Forelimb muscle (tissue), 1 donor: Measurements from ENCODE around the gene CGREF1. TPM values are rescaled to one million over a fixed set of nuclear protein-coding genes. Genes with fewer than 3 reads are reported as not detected.
"Not testable (repeated sequence)": the region's sequence is repeated elsewhere in the genome, so short reads cannot be mapped to it uniquely, and the experiment has no call there.

Experiments
- DNase-seq: peaks from one replicate; pipeline ENCODE4 v3.0.0-alpha.2; 2013; ENCODE audit warnings: low read depth
- polyA plus RNA-seq: library from polyadenylated mRNA; unstranded; fragments of 120-200 nt; gene quantifications from one replicate; pipeline ENCODE4 v1.2.1, GENCODE V29; 2013; ENCODE audit not compliant: insufficient read length

The CGREF1 gene
- polyA plus RNA-seq, 1 donor = 1.0 TPM

DNA sequence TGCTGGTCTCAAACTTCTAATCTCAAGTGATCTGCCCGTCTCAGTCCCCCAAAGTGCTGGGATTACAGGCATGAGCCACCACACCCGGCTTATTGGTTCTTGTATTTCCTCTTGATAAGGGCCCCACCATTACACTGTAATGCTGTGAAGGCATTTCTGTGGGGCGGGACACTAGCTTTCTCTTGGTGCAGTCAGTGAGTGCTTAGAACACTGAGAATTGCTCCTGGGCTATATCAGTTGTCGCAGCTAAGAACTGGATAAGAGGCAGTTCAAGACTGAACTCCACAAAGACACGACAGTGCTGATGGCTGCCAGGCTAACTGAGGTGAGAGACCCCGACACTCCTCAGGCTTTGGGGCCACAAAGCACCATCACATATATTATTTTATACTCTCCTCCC, 30.3 kb downstream of the CGREF1 start:
- no peak for DNase-seq

DNA sequence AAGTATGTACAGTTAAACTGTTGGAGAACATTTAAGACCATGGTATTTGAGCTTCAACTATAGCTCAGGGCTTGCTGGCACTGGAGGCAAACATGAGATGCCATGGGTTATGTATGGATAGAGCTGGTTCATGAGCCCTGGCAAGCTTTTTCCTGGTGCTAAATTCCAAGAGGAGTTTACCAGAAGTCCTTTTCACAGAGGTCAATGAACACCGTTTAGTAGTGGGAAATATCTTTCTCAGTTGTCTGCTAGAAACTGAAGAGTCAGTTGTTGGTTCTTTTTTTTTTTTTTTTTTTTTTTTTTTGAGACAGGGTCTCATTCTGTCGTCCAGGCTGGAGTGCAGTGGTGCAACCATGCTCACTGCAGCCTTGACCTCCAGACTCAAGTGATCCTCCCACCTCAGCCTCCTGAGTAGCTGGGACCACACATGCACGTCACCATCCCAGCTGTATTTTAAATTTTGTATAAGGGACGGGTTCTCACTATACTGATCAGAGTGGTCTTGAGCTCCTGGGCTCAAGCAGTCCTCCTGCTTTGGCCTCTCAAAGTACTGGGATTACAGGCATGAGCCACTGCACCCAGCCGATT, 31.0 kb downstream of the CGREF1 start:
- DNase-seq = no peak

DNA sequence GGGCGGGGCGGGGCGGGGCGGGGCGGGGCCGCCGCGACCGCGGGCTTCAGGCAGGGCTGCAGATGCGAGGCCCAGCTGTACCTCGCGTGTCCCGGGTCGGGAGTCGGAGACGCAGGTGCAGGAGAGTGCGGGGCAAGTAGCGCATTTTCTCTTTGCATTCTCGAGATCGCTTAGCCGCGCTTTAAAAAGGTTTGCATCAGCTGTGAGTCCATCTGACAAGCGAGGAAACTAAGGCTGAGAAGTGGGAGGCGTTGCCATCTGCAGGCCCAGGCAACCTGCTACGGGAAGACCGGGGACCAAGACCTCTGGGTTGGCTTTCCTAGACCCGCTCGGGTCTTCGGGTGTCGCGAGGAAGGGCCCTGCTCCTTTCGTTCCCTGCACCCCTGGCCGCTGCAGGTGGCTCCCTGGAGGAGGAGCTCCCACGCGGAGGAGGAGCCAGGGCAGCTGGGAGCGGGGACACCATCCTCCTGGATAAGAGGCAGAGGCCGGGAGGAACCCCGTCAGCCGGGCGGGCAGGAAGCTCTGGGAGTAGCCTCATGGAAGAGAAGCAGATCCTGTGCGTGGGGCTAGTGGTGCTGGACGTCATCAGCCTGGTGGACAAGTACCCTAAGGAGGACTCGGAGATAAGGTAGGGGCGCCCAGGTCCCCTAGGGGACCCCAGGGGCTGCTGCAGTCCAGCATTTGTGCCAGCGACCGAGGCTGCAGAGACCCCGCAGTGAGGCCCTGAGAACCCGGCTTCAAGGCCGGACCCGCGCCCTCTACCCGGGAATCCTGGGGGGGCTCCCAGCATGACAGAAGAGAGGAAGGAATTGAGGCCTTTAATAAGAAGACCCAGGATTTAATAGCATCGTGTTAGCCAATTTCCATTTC, 32.0 kb downstream of the CGREF1 start, which contains the start of gene KHK:
KHK (plus strand) TSS at position 49 of the 870 bp plus-strand sequence; CDS start at position 537, 488 bp downstream.
- DNase-seq = no peak

DNA sequence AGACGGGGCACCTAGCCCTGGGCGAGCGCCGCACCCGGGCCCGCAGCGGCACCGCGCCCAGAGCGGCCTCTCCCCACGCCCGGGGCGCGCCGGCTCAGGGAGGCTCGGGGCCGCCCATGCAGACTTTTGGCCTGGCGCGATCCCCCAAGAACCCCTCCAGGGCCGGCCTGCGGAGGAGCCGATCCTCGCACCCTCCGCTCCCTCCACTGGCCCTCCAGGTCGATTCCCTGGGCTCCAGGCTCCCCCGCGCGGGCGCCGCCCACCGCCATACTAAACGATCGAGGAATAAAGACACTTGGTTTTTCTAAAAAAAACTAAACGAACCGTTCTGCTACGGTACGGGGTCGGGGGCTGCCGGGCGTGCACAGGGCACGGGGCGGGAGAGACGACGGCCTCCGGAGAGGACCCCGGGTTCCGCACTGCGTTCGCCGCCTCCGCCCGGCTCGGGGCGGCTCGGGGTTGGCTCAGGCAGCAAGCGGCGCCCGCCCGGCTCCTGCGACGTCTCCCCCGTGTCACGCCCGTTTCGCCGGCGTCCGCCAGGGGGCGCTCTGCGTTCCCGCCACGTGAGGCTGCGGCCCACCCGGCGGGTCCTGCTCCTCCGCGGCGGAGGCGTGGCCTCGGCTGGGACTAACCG, 32.7 kb downstream of the CGREF1 start:
- DNase-seq = peak; percentile 76

DNA sequence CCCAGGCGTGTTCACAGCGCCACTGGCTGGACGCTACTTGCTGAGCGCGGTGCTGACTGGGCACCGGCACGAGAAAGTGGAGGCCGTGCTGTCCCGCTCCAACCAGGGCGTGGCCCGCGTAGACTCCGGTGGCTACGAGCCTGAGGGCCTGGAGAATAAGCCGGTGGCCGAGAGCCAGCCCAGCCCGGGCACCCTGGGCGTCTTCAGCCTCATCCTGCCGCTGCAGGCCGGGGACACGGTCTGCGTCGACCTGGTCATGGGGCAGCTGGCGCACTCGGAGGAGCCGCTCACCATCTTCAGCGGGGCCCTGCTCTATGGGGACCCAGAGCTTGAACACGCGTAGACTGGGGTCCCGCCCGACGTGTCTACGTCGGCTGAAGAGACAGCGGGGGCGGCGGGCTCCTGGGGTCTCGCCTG, 33.2 kb downstream of the CGREF1 start:
- DNase-seq = no peak

DNA sequence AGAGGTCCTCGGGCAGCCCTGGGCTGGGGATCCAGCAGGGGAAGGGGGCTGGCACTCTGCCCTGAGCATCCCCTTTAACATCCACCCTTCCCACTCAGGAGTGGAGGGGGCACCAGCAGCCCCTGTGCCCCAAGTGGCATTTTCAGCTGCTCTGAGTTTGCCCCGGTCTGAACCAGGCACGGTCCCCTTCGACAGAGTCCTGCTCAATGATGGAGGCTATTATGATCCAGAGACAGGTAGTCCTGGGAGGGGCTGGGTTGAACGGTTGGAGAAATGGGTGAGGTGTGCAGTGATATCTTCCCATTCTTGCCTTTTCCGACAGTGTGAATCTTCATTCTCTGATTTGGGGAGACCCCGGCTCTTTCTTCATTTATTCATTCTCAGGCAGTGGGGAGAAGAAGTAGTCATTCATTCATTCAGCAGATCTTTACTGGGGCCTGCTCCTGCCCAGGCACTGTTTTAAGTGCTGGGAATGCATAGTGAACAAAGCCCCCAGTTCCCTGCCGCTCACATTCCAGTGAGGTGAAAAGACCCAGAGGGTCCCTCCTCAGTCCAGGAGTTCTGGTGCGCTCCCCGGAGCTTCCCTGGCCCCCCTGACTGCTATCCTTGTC, 33.8 kb downstream of the CGREF1 start:
- no peak for DNase-seq

DNA sequence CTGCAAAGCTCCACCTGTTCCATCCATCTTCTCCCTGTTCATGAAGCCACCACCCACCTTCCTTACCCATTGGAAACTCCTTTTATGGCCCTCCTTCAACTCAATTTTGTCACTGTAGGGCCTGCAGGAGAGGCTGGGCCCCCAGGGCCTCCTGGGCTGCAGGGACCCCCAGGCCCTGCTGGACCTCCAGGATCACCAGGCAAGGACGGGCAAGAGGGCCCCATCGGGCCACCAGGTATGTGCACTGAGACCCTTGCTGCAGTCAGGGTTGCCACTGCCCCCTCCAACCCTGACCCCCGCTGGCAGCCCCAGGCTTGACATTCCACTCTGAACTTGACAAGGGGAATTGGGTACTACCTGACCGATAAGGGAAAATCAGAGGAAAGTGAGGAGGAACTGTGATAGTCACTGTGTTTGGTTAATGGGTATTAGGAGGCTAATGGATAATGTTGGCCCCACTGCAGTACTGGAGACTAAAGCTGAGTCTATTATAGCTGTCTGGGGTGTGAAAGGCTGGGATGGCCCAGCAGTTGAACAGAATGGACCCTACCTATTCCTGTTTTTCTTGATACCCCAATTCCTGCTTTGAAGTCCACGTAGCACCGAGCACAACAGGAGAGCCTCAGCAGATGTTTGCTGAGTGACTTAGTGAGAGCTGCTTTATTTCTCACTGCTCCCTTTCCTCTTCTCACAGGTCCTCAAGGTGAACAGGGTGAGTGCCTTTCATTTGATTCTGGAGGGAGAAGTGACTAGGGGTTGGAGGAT, 34.4 kb downstream of the CGREF1 start:
- no peak for DNase-seq

DNA sequence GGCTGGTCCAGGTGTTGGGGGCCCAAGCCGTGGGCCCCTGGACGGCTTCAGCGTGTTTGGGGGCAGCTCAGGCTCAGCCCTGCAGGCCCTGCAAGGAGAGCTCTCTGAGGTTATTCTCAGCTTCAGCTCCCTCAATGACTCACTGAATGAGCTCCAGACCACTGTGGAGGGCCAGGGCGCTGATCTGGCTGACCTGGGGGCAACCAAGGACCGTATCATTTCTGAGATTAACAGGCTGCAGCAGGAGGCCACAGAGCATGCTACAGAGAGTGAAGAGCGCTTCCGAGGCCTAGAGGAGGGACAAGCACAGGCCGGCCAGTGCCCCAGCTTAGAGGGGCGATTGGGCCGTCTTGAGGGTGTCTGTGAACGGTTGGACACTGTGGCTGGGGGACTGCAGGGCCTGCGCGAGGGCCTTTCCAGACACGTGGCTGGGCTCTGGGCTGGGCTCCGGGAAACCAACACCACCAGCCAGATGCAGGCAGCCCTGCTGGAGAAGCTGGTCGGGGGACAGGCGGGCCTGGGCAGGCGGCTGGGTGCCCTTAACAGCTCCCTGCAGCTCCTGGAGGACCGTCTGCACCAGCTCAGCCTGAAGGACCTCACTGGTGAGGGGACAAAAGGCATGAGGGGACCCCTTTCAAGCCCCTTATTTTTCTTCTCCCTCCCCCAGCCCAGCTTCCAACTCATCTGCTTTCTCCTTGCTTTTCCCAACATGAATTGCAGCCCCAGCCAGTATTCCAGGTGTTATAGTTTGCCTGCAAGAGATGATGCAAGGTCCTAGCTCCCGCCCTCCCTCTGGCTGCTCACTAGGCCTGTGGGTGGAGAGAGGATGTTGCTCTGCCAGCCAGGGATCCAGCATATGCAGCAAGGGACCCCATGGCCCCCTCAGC, 35.3 kb downstream of the CGREF1 start:
- DNase-seq = no peak

DNA sequence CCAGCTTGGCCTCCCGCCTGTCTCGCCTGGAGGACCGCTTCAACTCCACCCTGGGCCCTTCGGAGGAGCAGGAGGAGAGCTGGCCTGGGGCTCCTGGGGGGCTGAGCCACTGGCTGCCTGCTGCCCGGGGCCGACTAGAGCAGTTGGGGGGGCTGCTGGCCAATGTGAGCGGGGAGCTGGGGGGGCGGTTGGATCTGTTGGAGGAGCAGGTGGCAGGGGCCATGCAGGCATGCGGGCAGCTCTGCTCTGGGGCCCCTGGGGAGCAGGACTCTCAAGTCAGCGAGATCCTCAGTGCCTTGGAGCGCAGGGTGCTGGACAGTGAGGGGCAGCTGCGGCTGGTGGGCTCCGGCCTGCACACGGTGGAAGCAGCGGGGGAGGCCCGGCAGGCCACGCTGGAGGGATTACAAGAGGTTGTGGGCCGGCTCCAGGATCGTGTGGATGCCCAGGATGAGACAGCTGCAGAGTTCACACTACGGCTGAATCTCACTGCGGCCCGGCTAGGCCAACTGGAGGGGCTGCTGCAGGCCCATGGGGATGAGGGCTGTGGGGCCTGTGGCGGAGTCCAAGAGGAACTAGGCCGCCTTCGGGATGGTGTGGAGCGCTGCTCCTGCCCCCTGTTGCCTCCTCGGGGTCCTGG, 36.0 kb downstream of the CGREF1 start:
- no peak for DNase-seq

DNA sequence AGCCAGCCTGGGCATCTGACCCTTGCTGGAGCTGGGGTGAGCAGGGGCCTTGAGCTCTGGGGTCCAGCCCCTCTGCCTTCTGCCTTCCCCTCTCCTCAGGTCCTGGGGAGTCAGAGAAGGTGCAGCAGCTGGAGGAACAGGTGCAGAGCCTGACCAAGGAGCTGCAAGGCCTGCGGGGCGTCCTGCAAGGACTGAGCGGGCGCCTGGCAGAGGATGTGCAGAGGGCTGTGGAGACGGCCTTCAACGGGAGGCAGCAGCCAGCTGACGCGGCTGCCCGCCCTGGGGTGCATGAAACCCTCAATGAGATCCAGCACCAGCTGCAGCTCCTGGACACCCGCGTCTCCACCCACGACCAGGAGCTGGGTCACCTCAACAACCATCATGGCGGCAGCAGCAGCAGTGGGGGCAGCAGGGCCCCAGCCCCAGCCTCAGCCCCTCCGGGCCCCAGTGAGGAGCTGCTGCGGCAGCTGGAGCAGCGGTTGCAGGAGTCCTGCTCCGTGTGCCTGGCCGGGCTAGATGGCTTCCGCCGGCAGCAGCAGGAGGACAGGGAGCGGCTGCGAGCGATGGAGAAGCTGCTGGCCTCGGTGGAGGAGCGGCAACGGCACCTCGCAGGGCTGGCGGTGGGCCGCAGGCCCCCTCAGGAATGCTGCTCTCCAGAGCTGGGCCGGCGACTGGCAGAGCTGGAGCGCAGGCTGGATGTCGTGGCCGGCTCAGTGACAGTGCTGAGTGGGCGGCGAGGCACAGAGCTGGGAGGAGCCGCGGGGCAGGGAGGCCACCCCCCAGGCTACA, 36.8 kb downstream of the CGREF1 start:
- DNase-seq = no peak

DNA sequence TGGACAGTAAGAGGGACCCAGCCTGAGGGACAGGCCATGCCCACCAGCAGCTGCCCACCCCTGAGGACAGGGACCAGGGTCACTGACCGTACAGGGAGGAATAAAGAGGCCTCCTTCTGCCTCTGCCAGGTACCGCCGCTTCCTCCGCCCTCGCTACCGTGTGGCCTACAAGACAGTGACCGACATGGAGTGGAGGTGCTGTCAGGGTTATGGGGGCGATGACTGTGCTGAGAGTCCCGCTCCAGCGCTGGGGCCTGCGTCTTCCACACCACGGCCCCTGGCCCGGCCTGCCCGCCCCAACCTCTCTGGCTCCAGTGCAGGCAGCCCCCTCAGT, 38.4 kb downstream of the CGREF1 start:
- no peak for DNase-seq

DNA sequence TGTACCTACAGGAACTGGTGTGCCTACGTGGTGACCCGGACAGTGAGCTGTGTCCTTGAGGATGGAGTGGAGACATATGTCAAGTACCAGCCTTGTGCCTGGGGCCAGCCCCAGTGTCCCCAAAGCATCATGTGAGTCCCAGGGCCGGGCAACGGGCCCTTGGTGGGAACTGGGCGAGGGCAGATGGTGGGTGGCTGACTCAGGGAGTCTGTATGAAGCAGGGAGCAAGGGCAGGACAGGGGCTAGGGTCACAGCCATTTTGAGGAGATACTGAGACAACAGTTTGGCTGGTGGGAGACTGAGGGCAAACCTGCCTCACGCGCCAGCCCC, 38.8 kb downstream of the CGREF1 start:
- no peak for DNase-seq

DNA sequence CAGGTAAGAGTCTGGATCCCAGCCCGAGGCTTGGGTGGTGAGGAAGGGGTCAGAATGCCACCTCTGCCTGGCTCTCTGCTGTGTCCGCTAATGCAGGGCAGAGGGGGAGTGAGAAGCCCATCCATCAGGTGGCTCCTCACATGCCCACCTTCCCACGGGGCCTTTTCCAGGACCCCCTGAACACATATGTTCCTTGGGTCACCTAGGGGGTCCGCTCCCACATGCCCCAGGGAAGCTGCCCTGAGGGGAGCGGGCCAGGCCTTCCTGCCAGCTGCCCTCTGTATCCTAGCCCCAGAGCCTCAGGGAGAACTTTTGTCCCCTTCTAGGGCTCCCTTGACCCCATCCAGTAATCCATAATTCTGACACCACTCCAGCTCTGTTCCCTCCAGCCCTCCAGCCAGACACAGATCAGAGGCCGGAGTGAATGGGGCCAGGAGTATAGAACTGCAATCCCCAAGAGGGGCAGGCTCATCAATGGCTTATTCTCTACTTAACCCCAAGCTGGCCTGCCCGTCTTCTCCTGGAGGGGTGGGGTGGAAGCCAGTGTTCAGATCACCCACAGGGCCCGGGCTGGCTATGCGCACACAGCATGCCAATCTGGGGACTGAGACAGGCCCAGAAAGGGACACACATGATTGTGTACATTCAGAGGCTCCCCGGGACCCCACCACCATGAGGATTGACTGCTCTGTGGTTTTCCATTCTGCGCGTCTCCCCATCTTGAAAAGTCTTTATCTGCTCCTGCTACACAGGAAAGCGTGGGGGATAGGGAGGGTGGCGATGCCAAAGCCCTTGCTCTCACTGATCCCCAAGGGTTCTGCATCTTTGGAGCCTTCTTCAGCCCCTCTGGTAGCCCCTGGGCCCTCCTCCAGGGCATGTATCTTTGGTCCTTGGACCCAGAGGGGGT, 39.4 kb downstream of the CGREF1 start:
- no peak for DNase-seq

DNA sequence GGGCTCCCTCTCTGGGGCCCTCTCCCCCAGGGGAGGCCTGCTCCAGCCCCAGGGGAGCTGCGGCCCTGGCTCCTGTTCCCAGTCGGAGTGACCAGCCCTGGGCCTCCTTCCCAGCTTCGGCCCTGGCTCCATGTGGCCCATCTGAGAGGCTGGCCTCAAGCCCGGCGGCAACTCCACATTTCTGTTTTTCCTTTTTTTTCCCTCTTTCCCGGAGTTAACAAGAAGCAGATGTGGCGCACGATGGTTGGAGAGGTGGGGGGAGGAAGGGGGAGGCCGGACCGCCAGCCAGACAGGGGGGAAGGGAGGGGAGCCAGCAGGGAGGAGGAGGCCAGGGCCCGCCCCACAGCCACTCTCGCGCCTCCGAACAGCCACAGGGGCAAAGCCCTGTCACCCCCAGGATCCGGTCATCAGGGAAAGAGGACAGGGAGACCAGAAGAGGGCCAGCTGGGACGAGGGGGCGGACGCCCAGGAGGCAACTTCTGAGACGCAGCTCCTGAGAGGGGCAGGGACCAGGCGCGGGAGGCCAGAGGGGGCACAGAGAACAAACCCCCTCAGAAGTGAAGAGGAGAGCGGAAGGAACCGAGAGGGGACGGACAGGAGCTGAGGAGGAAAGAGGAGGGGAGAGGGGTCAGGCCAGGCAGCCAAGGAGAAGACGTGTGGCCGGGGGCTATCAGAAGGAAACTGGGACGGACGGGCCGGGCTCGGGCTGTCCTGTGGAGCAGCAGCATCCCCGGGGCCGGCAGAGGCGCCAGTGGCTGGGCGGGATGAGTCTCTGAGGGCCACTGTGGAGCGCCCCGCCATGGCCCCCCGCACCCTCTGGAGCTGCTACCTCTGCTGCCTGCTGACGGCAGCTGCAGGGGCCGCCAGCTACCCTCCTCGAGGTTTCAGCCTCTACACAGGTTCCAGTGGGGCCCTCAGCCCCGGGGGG, 40.4 kb downstream of the CGREF1 start, which contains the start of gene EMILIN1:
EMILIN1 (plus strand) TSS at position 349 of the 928 bp plus-strand sequence; CDS start at position 800, 451 bp downstream.
- peak; percentile 90 for DNase-seq

DNA sequence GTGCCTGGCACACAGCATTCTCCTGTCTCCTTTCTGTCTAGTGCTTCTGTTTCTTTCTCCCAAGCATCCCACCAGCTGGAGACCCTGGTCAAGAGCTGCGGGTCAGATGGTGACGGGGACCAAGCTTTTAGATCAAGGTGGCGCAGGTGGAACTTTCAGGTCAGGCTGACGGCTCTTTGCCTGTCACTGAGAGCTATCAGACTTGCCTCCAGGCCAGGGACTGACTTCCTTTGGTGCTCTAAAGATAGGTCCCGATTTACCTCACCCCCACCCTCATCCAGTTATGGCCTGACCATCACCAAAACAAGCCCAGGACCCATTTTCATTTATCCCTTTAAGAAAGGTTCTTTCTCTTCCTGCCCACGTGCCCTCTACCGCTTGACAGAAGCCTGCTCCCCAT, 41.7 kb downstream of the CGREF1 start:
- no peak for DNase-seq

DNA sequence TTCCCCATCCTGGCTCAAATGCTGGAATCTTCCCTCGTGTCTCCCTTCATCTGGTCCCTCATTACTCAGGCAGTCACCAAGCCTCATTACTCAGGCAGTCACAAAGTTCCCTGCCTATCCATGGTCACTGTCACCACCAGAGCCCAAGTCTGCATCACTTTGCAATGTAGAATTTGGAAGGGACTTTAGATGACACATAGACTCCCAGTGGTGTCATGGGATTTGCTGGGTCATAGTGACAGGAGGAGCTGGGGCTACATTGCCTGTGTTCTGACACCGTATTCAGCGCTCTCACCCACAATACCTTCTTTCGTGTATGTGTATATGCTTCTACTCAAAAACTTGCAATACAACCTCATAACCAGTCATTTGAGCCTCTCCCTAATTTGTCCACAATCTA, 42.6 kb downstream of the CGREF1 start:
- DNase-seq = no peak

DNA sequence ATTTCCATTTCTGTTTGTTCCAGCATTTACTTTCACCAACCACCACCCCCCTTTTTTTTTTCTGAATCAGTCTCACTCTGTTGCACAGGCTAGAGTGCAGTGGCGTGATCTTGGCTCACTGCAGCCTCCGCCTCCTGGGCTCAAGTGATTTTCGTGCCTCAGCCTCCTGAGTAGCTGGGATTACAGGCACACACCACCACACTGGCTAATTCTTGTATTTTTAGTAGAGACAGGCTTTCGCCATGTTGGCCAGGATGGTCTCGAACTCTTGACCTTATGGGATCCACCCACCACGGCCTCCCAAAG, 43.4 kb downstream of the CGREF1 start:
- DNase-seq = not testable (repeated sequence)
